KMS-11 (cell line): ENCODE results near the gene CRYBG2.

Experiments used
- H2AFZ ChIP-seq: fragments of 200-600 bp; sonication (generic); 2 replicates; pipeline ENCODE4 v1.6.1; 2016; ENCODE audit warnings: antibody characterized with exemption, mixed run types, low read depth
- H3K27ac ChIP-seq: fragments of 200-600 bp; sonication (generic); 2 replicates; pipeline ENCODE4 v1.6.1; 2016; ENCODE audit warnings: mild to moderate bottlenecking, mixed run types
- H3K27me3 ChIP-seq: fragments of 200-600 bp; sonication (generic); 2 replicates; pipeline ENCODE4 v1.6.1; 2017; ENCODE audit warnings: mild to moderate bottlenecking, low read depth, mixed run types, moderate library complexity; ENCODE audit not compliant: insufficient read depth
- H3K36me3 ChIP-seq: fragments of 200-600 bp; sonication (generic); 2 replicates; pipeline ENCODE4 v1.6.1; 2017; ENCODE audit warnings: mild to moderate bottlenecking, mixed run types; ENCODE audit not compliant: insufficient read depth
- H3K4me1 ChIP-seq: fragments of 200-600 bp; sonication (generic); 2 replicates; pipeline ENCODE4 v1.6.1; 2016; ENCODE audit warnings: mild to moderate bottlenecking, low read depth, mixed run types; ENCODE audit not compliant: poor library complexity, severe bottlenecking
- H3K4me2 ChIP-seq: fragments of 200-600 bp; sonication (generic); 2 replicates; pipeline ENCODE4 v1.7.0; 2016; ENCODE audit warnings: mild to moderate bottlenecking, mixed run types
- H3K4me3 ChIP-seq: fragments of 200-600 bp; sonication (generic); IDR thresholded peaks from 2 replicates; pipeline ENCODE4 v1.6.1; 2017; ENCODE audit warnings: low read depth, low read length, mixed read lengths; ENCODE audit not compliant: insufficient read depth
- H3K79me2 ChIP-seq: fragments of 200-600 bp; sonication (generic); 2 replicates; pipeline ENCODE4 v1.6.1; 2016; ENCODE audit warnings: low read depth, mixed run types; ENCODE audit not compliant: insufficient read depth
- H3K9ac ChIP-seq: fragments of 200-600 bp; sonication (generic); 2 replicates; pipeline ENCODE4 v1.6.1; 2016; ENCODE audit warnings: mild to moderate bottlenecking, mixed run types
- H4K20me1 ChIP-seq: fragments of 200-600 bp; sonication (generic); 2 replicates; pipeline ENCODE4 v1.6.1; 2016; ENCODE audit warnings: mild to moderate bottlenecking, mixed run types; ENCODE audit not compliant: insufficient read depth
- TF ChIP-seq, protein P1 (sequence below): fragments of 200-600 bp; sonication (generic); conservative IDR thresholded peaks from 2 replicates; pipeline ENCODE4 v1.6.1; 2017; ENCODE audit warnings: low read depth, mild to moderate bottlenecking, antibody characterized with exemption, low read length, moderate library complexity, mixed read lengths

The CRYBG2 gene

GRCh38 chr1:26372039-26372438 is 18.1 kb upstream of the CRYBG2 start:
- Histone ChIP-seq H3K9ac (no peak overlapping the region), H3K79me2 (no peaks in the 10 kb centered on the region), H3K4me3 (no peak overlapping the region), H3K27me3 (peaks cover 4% of the 10 kb centered on the region; the same call in 1 of the 2 replicates), H3K4me2 (no peak overlapping the region), H4K20me1 (no peaks in the 10 kb centered on the region), H3K4me1 (no peaks in the 10 kb centered on the region), H3K27ac (no peak overlapping the region), H3K36me3 (no peaks in the 10 kb centered on the region), H2AFZ (no peak overlapping the region)
- TF ChIP-seq, protein P1, sequence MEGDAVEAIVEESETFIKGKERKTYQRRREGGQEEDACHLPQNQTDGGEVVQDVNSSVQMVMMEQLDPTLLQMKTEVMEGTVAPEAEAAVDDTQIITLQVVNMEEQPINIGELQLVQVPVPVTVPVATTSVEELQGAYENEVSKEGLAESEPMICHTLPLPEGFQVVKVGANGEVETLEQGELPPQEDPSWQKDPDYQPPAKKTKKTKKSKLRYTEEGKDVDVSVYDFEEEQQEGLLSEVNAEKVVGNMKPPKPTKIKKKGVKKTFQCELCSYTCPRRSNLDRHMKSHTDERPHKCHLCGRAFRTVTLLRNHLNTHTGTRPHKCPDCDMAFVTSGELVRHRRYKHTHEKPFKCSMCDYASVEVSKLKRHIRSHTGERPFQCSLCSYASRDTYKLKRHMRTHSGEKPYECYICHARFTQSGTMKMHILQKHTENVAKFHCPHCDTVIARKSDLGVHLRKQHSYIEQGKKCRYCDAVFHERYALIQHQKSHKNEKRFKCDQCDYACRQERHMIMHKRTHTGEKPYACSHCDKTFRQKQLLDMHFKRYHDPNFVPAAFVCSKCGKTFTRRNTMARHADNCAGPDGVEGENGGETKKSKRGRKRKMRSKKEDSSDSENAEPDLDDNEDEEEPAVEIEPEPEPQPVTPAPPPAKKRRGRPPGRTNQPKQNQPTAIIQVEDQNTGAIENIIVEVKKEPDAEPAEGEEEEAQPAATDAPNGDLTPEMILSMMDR = no peak

GRCh38 chr1:26370591-26371382 is 16.9 kb upstream of the CRYBG2 start:
- Histone ChIP-seq H3K79me2 (no peaks in the 10 kb centered on the region), H3K27ac (no peak overlapping the region), H3K9ac (no peak overlapping the region)

DNA sequence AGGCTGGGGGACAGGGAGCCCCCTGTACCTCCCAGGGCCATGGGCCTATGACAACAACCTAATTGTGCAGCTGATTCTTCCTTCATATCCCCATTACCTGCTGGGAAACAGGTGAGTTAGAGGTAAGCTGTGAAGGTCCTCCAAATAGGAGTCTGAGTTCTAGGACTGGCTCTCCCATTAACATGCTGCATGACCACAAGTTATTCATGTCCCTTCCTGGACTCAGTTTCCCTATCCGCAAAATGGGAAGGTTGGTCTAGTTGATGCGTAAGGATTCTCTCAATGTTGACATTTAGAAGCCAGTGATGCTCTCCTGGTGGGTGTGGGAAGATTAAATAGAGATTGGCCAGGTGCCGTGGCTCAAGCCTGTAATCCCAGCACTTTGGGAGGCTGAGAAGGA is 14.6 kb upstream of the CRYBG2 start:
- Histone ChIP-seq H3K27me3 (peaks cover 23% of the 10 kb centered on the region; the same call in 1 of the 2 replicates), H3K4me2 (no peak overlapping the region), H3K9ac (no peak overlapping the region), H2AFZ (no peak overlapping the region), H3K27ac (no peak overlapping the region), H3K36me3 (no peaks in the 10 kb centered on the region), H3K79me2 (no peaks in the 10 kb centered on the region), H4K20me1 (no peaks in the 10 kb centered on the region), H3K4me3 (no peak overlapping the region), H3K4me1 (peaks cover 6% of the 10 kb centered on the region)
- TF ChIP-seq, protein P1 = no peak

More at GRCh38 chr1:26370591-26371382, 16.9 kb upstream of the CRYBG2 start:
- Histone ChIP-seq H3K36me3 (no peaks in the 10 kb centered on the region), H4K20me1 (no peaks in the 10 kb centered on the region), H3K27me3 (peaks cover 4% of the 10 kb centered on the region; the same call in 1 of the 2 replicates), H3K4me3 (no peak overlapping the region), H2AFZ (no peak overlapping the region), H3K4me2 (no peak overlapping the region), H3K4me1 (no peaks in the 10 kb centered on the region)
- TF ChIP-seq, protein P1 = no peak

DNA sequence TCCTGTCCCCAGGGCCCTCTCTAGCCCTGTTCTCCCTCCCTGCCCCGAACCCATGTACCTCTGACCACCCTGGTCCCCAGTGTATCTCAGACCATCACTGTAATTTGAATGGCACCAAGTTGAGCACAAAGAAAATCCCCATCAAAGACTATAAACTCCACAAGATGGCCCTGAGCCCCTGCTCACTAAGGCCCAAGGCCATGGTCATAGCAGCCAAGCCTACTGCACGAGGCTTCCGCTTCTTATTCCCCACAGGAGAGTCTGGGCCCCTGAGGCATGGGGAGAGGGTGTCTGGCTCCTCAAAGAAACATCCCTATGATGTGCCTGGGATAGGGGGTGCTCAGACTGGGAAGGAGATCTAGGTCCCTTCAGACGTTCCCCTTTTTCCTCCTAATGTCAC is 14.1 kb upstream of the CRYBG2 start:
- H3K79me2 ChIP-seq = no peaks in the 10 kb centered on the region
- H4K20me1 ChIP-seq = no peaks in the 10 kb centered on the region
- no peak overlapping the region for H3K27ac ChIP-seq
- H3K36me3 ChIP-seq = no peaks in the 10 kb centered on the region
- no peak overlapping the region for H3K4me2 ChIP-seq
- H3K27me3 ChIP-seq = peaks cover 23% of the 10 kb centered on the region; the same call in 1 of the 2 replicates
- no peak overlapping the region for H3K9ac ChIP-seq
- no peak overlapping the region for H3K4me3 ChIP-seq
- H2AFZ ChIP-seq = no peak overlapping the region
- H3K4me1 ChIP-seq = peaks cover 6% of the 10 kb centered on the region
- TF ChIP-seq, protein P1 = no peak
